K562 (cell line): ENCODE data around the gene HES5. TPM values are rescaled to one million over a fixed set of nuclear protein-coding genes. Genes with fewer than 3 reads are reported as not detected.

Experiments used
- ATF4 ChIP-seq: fragments of 450-650 bp; formaldehyde crosslinking; IDR thresholded peaks from 2 replicates; pipeline ENCODE4 v1.4.0; 2022; ENCODE audit warnings: mild to moderate bottlenecking, moderate library complexity
- ERF ChIP-seq: fragments of 450-650 bp; formaldehyde crosslinking; IDR thresholded peaks from 2 replicates; pipeline ENCODE4 v1.4.0; 2020; ENCODE audit warnings: mild to moderate bottlenecking, mixed read lengths
- GABPB1 ChIP-seq: sonication (generic); formaldehyde crosslinking; IDR thresholded peaks from 2 replicates; pipeline ENCODE4 v1.8.0; 2022; ENCODE audit warnings: mild to moderate bottlenecking, missing genetic modification reagents
- HNRNPL ChIP-seq: fragments of 200-400 bp; formaldehyde crosslinking; IDR thresholded peaks from 2 replicates; pipeline ENCODE4 v1.6.1; 2017; ENCODE audit warnings: low read depth, mild to moderate bottlenecking, low read length
- JUND ChIP-seq, 2 experiments: IDR thresholded peaks; 2 replicates in 1 of 2; 3 replicates in 1 of 2; pipeline ENCODE4 v1.6.1; 2011; ENCODE audit warnings: borderline replicate concordance in 2 of 2, low read depth in 2 of 2, low read length in 2 of 2, improper control_type of control experiment in 1 of 2, missing biosample characterization in 1 of 2, missing genetic modification characterization in 1 of 2, missing genetic modification reagents in 1 of 2
- KAT7 ChIP-seq: sonication (generic); formaldehyde crosslinking; IDR thresholded peaks from 2 replicates; pipeline ENCODE4 v1.8.0; 2022; ENCODE audit warnings: missing genetic modification reagents, mild to moderate bottlenecking, borderline replicate concordance
- PCBP2 ChIP-seq: fragments of 200-400 bp; formaldehyde crosslinking; IDR thresholded peaks from 2 replicates; pipeline ENCODE4 v1.6.1; 2018; ENCODE audit warnings: low read length, low read depth, mild to moderate bottlenecking, moderate library complexity; ENCODE audit not compliant: poor library complexity, severe bottlenecking
- RAD21 ChIP-seq, 2 experiments: fragments of 250-450 bp in 1 of 2; fragments of 450-650 bp in 1 of 2; sonication (Bioruptor Pico) in 1 of 2; formaldehyde crosslinking in 1 of 2; IDR thresholded peaks in 1 of 2; conservative IDR thresholded peaks in 1 of 2; 2 replicates each; pipeline versions ENCODE4 v1.4.0 to v1.8.0; 2020 to 2022; ENCODE audit warnings: mild to moderate bottlenecking in 2 of 2, moderate library complexity in 1 of 2
- RBFOX2 ChIP-seq: fragments of 200-400 bp; formaldehyde crosslinking; IDR thresholded peaks from 2 replicates; pipeline ENCODE4 v1.6.1; 2017; ENCODE audit warnings: low read depth, mild to moderate bottlenecking, low read length, moderate library complexity
- RUNX1 ChIP-seq: sonication (generic); IDR thresholded peaks from 2 replicates; pipeline ENCODE4 v1.6.1; 2016; ENCODE audit warnings: antibody characterized with exemption, low read depth
- SP1 ChIP-seq: sonication (generic); formaldehyde crosslinking; IDR thresholded peaks from 2 replicates; pipeline ENCODE4 v1.8.1; 2022; ENCODE audit warnings: mild to moderate bottlenecking, missing genetic modification reagents
- ZBTB11 ChIP-seq, 3 experiments: fragments of 200-800 bp in 1 of 3; fragments of 250-450 bp in 1 of 3; fragments of 450-650 bp in 1 of 3; sonication (Bioruptor Pico) in 1 of 3; sonication (Bioruptor generic) in 1 of 3; formaldehyde crosslinking in 1 of 3; IDR thresholded peaks; 2 replicates each; pipeline versions ENCODE4 v1.6.1 to v1.8.0; 2016 to 2022; ENCODE audit warnings: mild to moderate bottlenecking in 2 of 3, missing genetic modification characterization in 2 of 3, missing compliant biosample characterization in 1 of 3, moderate library complexity in 1 of 3
- ZNF639 ChIP-seq, 2 experiments: fragments of 200-800 bp in 1 of 2; sonication (Bioruptor generic) in 1 of 2; sonication (generic) in 1 of 2; formaldehyde crosslinking in 1 of 2; IDR thresholded peaks in 1 of 2; conservative IDR thresholded peaks in 1 of 2; 2 replicates each; pipeline versions ENCODE4 v1.5.0 to v1.6.1; 2016 to 2020; ENCODE audit warnings: missing compliant biosample characterization in 1 of 2, missing genetic modification characterization in 1 of 2, missing genetic modification reagents in 1 of 2
- ZNF695 ChIP-seq: fragments of 450-650 bp; formaldehyde crosslinking; IDR thresholded peaks from 2 replicates; pipeline ENCODE4 v1.4.0; 2020; ENCODE audit warnings: mild to moderate bottlenecking, moderate library complexity
- polyA plus RNA-seq, 8 experiments: library from polyadenylated mRNA; depleted of rRNA in 4 of 8; stranded (reverse) in 5 of 8; unstranded in 3 of 8; fragments of >200 nt; fragmentation: Nextera tagmentation in 2 of 8; fragmentation: Illumina TruSeq in 1 of 8; extraction: Ambion mirVana in 2 of 8; extraction: Trizol in 1 of 8; gene quantifications; 2 replicates each; pipeline versions ENCODE4 v1.2.1 to v1.2.3, GENCODE V29; 2011 to 2014; ENCODE audit warnings: inconsistent platforms in 1 of 8, missing spikeins in 1 of 8
- total RNA-seq, 7 experiments: library from RNA; depleted of rRNA in 6 of 7; stranded (reverse); fragments of >200 nt in 6 of 7; fragmentation: Illumina TruSeq in 2 of 7; extraction: Trizol in 2 of 7; gene quantifications; 2 replicates each; pipeline versions ENCODE4 v1.2.1 to v1.2.3, GENCODE V29; 2011 to 2021; ENCODE audit warnings: low replicate concordance in 1 of 7
- TF ChIP-seq, protein P1 (sequence below): fragments of 450-650 bp; formaldehyde crosslinking; conservative IDR thresholded peaks from 2 replicates; pipeline ENCODE4 v1.4.0; 2022; ENCODE audit warnings: mild to moderate bottlenecking, missing genetic modification characterization
- TF ChIP-seq, protein P2 (sequence below): fragments of 250-450 bp; sonication (Bioruptor Pico); IDR thresholded peaks from 2 replicates; pipeline ENCODE4 v1.4.0; 2020

The HES5 gene
- total and polyA plus RNA-seq, 9 of the 15 experiments (the other 6 are each of a cell fraction or from before 2014, with no cell fraction given): not detected

GRCh38 chr1:2545754-2546514 is 15.9 kb upstream of the HES5 start (continued):
- TF ChIP-seq ZBTB11 (CRISPR knock-in tag; IDR thresholded peaks at IDR 0.05): no peak
- TF ChIP-seq KAT7 (CRISPR knock-in tag): peak; percentile 32; the same call in 1 of the 2 replicates
- TF ChIP-seq, protein P1, sequence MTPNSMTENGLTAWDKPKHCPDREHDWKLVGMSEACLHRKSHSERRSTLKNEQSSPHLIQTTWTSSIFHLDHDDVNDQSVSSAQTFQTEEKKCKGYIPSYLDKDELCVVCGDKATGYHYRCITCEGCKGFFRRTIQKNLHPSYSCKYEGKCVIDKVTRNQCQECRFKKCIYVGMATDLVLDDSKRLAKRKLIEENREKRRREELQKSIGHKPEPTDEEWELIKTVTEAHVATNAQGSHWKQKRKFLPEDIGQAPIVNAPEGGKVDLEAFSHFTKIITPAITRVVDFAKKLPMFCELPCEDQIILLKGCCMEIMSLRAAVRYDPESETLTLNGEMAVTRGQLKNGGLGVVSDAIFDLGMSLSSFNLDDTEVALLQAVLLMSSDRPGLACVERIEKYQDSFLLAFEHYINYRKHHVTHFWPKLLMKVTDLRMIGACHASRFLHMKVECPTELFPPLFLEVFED (CRISPR knock-in tag): no peak
- TF ChIP-seq ZNF695 (CRISPR knock-in tag): no peak
- no peak for TF ChIP-seq RAD21 (CRISPR knock-in tag; conservative IDR thresholded peaks at IDR 0.05 in 1 of 2, IDR thresholded peaks at IDR 0.05 in 1 of 2)
- no peak for TF ChIP-seq RUNX1
- no peak for TF ChIP-seq ATF4 (CRISPR knock-in tag)
- no peak for TF ChIP-seq JUND (IDR thresholded peaks at IDR 0.05; ENCODE audit: borderline replicate concordance, low read depth, low read length)
- TF ChIP-seq JUND (tag; IDR thresholded peaks at IDR 0.05; ENCODE audit: borderline replicate concordance, low read depth, low read length): no peak; the same call in 2 of the 3 replicates
- TF ChIP-seq SP1 (CRISPR knock-in tag): no peak
- TF ChIP-seq ZNF639 (CRISPR knock-in tag; conservative IDR thresholded peaks at IDR 0.05 in 1 of 2, IDR thresholded peaks at IDR 0.05 in 1 of 2): no peak; a peak in 1 of 4 replicates
- TF ChIP-seq, protein P2, sequence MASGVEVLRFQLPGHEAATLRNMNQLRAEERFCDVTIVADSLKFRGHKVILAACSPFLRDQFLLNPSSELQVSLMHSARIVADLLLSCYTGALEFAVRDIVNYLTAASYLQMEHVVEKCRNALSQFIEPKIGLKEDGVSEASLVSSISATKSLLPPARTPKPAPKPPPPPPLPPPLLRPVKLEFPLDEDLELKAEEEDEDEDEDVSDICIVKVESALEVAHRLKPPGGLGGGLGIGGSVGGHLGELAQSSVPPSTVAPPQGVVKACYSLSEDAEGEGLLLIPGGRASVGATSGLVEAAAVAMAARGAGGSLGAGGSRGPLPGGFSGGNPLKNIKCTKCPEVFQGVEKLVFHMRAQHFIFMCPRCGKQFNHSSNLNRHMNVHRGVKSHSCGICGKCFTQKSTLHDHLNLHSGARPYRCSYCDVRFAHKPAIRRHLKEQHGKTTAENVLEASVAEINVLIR: no peak
- no peak for TF ChIP-seq HNRNPL
- TF ChIP-seq GABPB1 (CRISPR knock-in tag): 0 out of 2 replicates have a peak, but pooled peaks have one; percentile 20
- TF ChIP-seq RBFOX2: peak; percentile 85
- TF ChIP-seq ERF (CRISPR knock-in tag): no peak
- no peak for TF ChIP-seq PCBP2
